ENCODE measurements around the gene ZCRB1.

DNA sequence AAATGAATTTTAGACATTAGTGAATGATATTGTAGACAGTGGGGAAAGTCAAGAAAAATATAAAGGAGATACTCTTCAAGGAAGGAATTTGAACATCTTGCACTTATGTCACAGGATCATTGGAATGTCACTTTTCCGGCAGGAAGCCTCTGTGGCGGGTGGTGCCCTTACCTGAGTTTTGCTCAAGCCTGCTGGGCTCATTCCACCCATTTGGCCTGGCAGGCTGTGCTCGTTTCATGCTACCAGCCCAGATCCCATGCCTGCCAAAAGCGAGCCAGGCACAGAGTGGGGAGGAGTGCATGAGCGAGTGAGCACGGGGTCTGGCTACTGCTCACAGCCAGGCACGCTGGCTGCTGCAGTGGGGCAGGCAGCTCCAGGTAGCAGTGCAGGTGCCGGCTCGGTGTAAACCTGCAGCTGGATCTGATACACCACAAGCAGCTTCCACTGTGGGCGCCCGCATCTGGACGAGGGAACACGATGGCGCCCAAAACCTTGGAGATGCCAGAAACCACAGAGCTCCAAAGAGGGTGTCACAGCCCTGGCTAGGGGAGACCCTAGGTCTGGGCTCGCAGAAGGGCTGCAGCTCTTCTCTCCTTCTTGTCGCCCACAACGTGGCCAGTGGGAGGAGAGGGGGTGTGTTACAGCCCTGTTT is 59.2 kb downstream of the ZCRB1 start:
- TF ChIP-seq POLR2A (IDR thresholded peaks at IDR 0.05; ENCODE audit: borderline replicate concordance, extremely low read depth, insufficient read depth, insufficient read length) (no peak), TCF7L2 (IDR thresholded peaks at IDR 0.05; ENCODE audit: borderline replicate concordance, extremely low read depth, insufficient read depth, insufficient read length) (no peak), ZNF274 (IDR thresholded peaks at IDR 0.05; ENCODE audit: low read depth, low read length) (no peak), CEBPB (IDR thresholded peaks at IDR 0.05; ENCODE audit: low read depth) (no peak), YY1 (IDR thresholded peaks at IDR 0.05; ENCODE audit: extremely low read depth, insufficient replicate concordance, low read depth, low read length) (no peak)
- TF ChIP-seq, protein P1, sequence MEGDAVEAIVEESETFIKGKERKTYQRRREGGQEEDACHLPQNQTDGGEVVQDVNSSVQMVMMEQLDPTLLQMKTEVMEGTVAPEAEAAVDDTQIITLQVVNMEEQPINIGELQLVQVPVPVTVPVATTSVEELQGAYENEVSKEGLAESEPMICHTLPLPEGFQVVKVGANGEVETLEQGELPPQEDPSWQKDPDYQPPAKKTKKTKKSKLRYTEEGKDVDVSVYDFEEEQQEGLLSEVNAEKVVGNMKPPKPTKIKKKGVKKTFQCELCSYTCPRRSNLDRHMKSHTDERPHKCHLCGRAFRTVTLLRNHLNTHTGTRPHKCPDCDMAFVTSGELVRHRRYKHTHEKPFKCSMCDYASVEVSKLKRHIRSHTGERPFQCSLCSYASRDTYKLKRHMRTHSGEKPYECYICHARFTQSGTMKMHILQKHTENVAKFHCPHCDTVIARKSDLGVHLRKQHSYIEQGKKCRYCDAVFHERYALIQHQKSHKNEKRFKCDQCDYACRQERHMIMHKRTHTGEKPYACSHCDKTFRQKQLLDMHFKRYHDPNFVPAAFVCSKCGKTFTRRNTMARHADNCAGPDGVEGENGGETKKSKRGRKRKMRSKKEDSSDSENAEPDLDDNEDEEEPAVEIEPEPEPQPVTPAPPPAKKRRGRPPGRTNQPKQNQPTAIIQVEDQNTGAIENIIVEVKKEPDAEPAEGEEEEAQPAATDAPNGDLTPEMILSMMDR (IDR thresholded peaks at IDR 0.05 in 2 of 3, conservative IDR thresholded peaks at IDR 0.05 in 1 of 3; ENCODE audit: borderline replicate concordance in 1 of 3, insufficient read depth in 1 of 3, low read depth in 2 of 3, low read length in 2 of 3): no peak
- TF ChIP-seq, protein P2, sequence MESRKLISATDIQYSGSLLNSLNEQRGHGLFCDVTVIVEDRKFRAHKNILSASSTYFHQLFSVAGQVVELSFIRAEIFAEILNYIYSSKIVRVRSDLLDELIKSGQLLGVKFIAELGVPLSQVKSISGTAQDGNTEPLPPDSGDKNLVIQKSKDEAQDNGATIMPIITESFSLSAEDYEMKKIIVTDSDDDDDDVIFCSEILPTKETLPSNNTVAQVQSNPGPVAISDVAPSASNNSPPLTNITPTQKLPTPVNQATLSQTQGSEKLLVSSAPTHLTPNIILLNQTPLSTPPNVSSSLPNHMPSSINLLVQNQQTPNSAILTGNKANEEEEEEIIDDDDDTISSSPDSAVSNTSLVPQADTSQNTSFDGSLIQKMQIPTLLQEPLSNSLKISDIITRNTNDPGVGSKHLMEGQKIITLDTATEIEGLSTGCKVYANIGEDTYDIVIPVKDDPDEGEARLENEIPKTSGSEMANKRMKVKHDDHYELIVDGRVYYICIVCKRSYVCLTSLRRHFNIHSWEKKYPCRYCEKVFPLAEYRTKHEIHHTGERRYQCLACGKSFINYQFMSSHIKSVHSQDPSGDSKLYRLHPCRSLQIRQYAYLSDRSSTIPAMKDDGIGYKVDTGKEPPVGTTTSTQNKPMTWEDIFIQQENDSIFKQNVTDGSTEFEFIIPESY (IDR thresholded peaks at IDR 0.05; ENCODE audit: extremely low read depth, insufficient replicate concordance, low read length): no peak
- TF ChIP-seq, protein P3, sequence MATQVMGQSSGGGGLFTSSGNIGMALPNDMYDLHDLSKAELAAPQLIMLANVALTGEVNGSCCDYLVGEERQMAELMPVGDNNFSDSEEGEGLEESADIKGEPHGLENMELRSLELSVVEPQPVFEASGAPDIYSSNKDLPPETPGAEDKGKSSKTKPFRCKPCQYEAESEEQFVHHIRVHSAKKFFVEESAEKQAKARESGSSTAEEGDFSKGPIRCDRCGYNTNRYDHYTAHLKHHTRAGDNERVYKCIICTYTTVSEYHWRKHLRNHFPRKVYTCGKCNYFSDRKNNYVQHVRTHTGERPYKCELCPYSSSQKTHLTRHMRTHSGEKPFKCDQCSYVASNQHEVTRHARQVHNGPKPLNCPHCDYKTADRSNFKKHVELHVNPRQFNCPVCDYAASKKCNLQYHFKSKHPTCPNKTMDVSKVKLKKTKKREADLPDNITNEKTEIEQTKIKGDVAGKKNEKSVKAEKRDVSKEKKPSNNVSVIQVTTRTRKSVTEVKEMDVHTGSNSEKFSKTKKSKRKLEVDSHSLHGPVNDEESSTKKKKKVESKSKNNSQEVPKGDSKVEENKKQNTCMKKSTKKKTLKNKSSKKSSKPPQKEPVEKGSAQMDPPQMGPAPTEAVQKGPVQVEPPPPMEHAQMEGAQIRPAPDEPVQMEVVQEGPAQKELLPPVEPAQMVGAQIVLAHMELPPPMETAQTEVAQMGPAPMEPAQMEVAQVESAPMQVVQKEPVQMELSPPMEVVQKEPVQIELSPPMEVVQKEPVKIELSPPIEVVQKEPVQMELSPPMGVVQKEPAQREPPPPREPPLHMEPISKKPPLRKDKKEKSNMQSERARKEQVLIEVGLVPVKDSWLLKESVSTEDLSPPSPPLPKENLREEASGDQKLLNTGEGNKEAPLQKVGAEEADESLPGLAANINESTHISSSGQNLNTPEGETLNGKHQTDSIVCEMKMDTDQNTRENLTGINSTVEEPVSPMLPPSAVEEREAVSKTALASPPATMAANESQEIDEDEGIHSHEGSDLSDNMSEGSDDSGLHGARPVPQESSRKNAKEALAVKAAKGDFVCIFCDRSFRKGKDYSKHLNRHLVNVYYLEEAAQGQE (IDR thresholded peaks at IDR 0.05; ENCODE audit: low read depth): no peak
- TF ChIP-seq, protein P4, sequence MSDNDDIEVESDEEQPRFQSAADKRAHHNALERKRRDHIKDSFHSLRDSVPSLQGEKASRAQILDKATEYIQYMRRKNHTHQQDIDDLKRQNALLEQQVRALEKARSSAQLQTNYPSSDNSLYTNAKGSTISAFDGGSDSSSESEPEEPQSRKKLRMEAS (IDR thresholded peaks at IDR 0.05): no peak
